Measurements from ENCODE around the gene TP53I13.

The TP53I13 gene

GRCh38 chr17:29578626-29579485 lies 10.4 kb downstream of the TP53I13 start:
- in situ Hi-C loops (cut with HindIII; ENCODE audit: low pct_unique_long_range_greater_than_20kb, low sequenced_read_pairs) = no loop called here
- DNase-seq (ENCODE audit: low read depth in 1 of 2, low spot score in 1 of 2) = no peak
- TF ChIP-seq JUND (IDR thresholded peaks at IDR 0.05; ENCODE audit: low read depth) = no peak

- peak; percentile 91 to 98 for DNase-seq (ENCODE audit: low read depth in 1 of 2, low spot score in 1 of 2)
- no peak for TF ChIP-seq JUND (IDR thresholded peaks at IDR 0.05; ENCODE audit: low read depth)
- in situ Hi-C loops (cut with HindIII; ENCODE audit: low pct_unique_long_range_greater_than_20kb, low sequenced_read_pairs) = no loop called here
Measured at GRCh38 chr17:29579866-29580771, 11.6 kb downstream of the TP53I13 start.

GRCh38 chr17:29581583-29582253 lies 13.2 kb downstream of the TP53I13 start:
- in situ Hi-C loops (cut with HindIII; ENCODE audit: low pct_unique_long_range_greater_than_20kb, low sequenced_read_pairs) = no loop called here
- no peak for DNase-seq (ENCODE audit: low read depth in 1 of 2, low spot score in 1 of 2)
- no peak for TF ChIP-seq JUND (IDR thresholded peaks at IDR 0.05; ENCODE audit: low read depth)

- DNase-seq (ENCODE audit: low read depth in 1 of 2, low spot score in 1 of 2) = no peak
- in situ Hi-C loops (cut with HindIII; ENCODE audit: low pct_unique_long_range_greater_than_20kb, low sequenced_read_pairs) = no loop called here
- no peak for TF ChIP-seq JUND (IDR thresholded peaks at IDR 0.05; ENCODE audit: low read depth)
Measured at GRCh38 chr17:29582254-29582765, 13.8 kb downstream of the TP53I13 start.

GRCh38 chr17:29582772-29583171 lies 14.3 kb downstream of the TP53I13 start:
- in situ Hi-C loops (cut with HindIII; ENCODE audit: low pct_unique_long_range_greater_than_20kb, low sequenced_read_pairs) = no loop called here
- no peak for DNase-seq (ENCODE audit: low read depth in 1 of 2, low spot score in 1 of 2)
- no peak for TF ChIP-seq JUND (IDR thresholded peaks at IDR 0.05; ENCODE audit: low read depth)

- in situ Hi-C loops (cut with HindIII; ENCODE audit: low pct_unique_long_range_greater_than_20kb, low sequenced_read_pairs) = no loop called here
- no peak for TF ChIP-seq JUND (IDR thresholded peaks at IDR 0.05; ENCODE audit: low read depth)
- no peak for DNase-seq (ENCODE audit: low read depth in 1 of 2, low spot score in 1 of 2)
Measured at GRCh38 chr17:29583324-29584248, 15.1 kb downstream of the TP53I13 start.

- no peak for TF ChIP-seq JUND (IDR thresholded peaks at IDR 0.05; ENCODE audit: low read depth)
- no peak for DNase-seq (ENCODE audit: low read depth in 1 of 2, low spot score in 1 of 2)
- in situ Hi-C loops (cut with HindIII; ENCODE audit: low pct_unique_long_range_greater_than_20kb, low sequenced_read_pairs) = no loop called here
Measured at GRCh38 chr17:29584452-29585079, 16.1 kb downstream of the TP53I13 start.

GRCh38 chr17:29585080-29585751 lies 16.7 kb downstream of the TP53I13 start:
- in situ Hi-C loops (cut with HindIII; ENCODE audit: low pct_unique_long_range_greater_than_20kb, low sequenced_read_pairs) = no loop called here
- TF ChIP-seq JUND (IDR thresholded peaks at IDR 0.05; ENCODE audit: low read depth) = no peak
- DNase-seq (ENCODE audit: low read depth in 1 of 2, low spot score in 1 of 2) = no peak

GRCh38 chr17:29586676-29587469 lies 18.4 kb downstream of the TP53I13 start:
- no peak for TF ChIP-seq JUND (IDR thresholded peaks at IDR 0.05; ENCODE audit: low read depth)
- no peak for DNase-seq (ENCODE audit: low read depth in 1 of 2, low spot score in 1 of 2)
- in situ Hi-C loops (cut with HindIII; ENCODE audit: low pct_unique_long_range_greater_than_20kb, low sequenced_read_pairs) = no loop called here

GRCh38 chr17:29587591-29587990 lies 19.1 kb downstream of the TP53I13 start:
- in situ Hi-C loops (cut with HindIII; ENCODE audit: low pct_unique_long_range_greater_than_20kb, low sequenced_read_pairs) = no loop called here
- DNase-seq (ENCODE audit: low read depth in 1 of 2, low spot score in 1 of 2) = no peak
- TF ChIP-seq JUND (IDR thresholded peaks at IDR 0.05; ENCODE audit: low read depth) = no peak

Data from T47D (cell line).